Tibial nerve (tissue), 4 donors: Measurements from ENCODE around the gene NEDD4L.

ENCODE experiments used
- EP300 ChIP-seq, 2 donors: sonication (generic); formaldehyde crosslinking; IDR thresholded peaks; one replicate each; pipeline ENCODE4 v1.6.1; 2017; ENCODE audit warnings: antibody characterized with exemption in 2 of 2, mild to moderate bottlenecking in 1 of 2
- TF ChIP-seq, protein P1 (sequence below), 5 experiments: fragments of 200-600 bp in 3 of 5; fragments of 450-650 bp in 2 of 5; sonication (generic) in 3 of 5; IDR thresholded peaks; one replicate each; pipeline ENCODE4 v1.5.1; 2016 to 2019; ENCODE audit warnings: antibody characterized with exemption in 5 of 5, mild to moderate bottlenecking in 3 of 5, moderate library complexity in 2 of 5

DNA sequence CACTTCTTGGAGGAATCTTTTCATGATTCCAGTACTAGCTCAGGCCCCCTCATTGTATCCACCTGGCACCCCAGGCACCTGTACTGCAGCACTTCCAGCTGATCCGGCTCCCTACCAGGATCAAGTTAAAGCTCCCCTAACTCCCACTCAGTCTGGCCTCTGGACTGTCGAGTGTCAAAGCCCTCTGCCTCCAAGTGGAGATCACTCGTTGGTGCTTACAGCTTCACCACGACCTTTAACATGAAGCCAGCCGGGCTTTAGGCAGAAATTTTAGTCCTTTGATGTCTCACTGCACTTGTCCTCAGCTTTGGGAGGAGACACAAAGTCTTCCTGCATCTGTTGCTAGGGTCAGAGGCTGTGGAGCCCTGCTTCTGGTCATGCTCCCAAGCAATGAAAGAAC, 387.2 kb downstream of the NEDD4L start:
- TF ChIP-seq, protein P1, sequence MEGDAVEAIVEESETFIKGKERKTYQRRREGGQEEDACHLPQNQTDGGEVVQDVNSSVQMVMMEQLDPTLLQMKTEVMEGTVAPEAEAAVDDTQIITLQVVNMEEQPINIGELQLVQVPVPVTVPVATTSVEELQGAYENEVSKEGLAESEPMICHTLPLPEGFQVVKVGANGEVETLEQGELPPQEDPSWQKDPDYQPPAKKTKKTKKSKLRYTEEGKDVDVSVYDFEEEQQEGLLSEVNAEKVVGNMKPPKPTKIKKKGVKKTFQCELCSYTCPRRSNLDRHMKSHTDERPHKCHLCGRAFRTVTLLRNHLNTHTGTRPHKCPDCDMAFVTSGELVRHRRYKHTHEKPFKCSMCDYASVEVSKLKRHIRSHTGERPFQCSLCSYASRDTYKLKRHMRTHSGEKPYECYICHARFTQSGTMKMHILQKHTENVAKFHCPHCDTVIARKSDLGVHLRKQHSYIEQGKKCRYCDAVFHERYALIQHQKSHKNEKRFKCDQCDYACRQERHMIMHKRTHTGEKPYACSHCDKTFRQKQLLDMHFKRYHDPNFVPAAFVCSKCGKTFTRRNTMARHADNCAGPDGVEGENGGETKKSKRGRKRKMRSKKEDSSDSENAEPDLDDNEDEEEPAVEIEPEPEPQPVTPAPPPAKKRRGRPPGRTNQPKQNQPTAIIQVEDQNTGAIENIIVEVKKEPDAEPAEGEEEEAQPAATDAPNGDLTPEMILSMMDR (IDR thresholded peaks at IDR 0.05): no peak
- TF ChIP-seq EP300 (IDR thresholded peaks at IDR 0.05): no peak
